ENCODE measurements around the gene RAMAC.
"Not testable (repeated sequence)": the region's sequence is repeated elsewhere in the genome, so short reads cannot be mapped to it uniquely, and the experiment has no call there.

The RAMAC gene

DNA sequence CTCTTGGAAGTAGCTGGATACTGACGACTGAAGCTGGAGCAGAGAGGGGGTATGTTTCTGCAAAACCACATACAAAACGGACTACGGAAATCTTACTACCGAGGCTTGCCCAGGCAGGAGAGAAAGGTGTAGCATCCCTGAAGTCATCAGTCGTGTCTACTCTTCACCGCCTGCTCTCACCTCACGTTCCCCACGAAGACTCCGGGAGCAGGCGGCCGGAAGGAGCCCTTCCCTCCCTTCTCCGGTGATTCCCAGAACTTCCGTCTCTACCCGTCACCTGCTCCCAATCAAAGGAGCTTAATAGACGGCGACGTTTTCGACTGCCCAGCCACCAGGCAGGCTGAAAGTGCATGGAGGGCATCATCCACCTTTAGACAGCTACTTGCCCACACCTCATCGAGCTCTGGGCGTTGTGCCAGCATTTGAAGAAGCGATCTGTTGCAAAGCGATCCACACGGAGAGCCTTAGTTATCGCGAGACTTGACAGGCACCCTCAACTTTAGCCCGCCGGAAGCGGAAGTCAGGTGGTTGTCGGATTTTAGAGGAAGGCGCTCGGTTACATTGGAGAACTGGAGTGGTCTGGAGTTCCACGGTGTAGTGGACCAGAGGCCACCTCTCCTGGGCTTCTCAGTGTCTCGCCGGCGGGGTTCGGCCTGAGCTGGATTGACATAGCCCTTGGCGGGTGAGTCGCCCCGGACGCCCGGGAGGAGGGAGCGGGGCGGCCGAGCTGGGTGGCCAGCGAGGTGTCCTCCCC is at the start of gene RAMAC:
Gene RAMAC, plus strand, starts transcription at position 523 of the 754 bp plus-strand sequence. CDS start 2,809 bp downstream, outside the sequence.
- peak; percentile 69 for DNase-seq (ENCODE audit: low read depth)

DNA sequence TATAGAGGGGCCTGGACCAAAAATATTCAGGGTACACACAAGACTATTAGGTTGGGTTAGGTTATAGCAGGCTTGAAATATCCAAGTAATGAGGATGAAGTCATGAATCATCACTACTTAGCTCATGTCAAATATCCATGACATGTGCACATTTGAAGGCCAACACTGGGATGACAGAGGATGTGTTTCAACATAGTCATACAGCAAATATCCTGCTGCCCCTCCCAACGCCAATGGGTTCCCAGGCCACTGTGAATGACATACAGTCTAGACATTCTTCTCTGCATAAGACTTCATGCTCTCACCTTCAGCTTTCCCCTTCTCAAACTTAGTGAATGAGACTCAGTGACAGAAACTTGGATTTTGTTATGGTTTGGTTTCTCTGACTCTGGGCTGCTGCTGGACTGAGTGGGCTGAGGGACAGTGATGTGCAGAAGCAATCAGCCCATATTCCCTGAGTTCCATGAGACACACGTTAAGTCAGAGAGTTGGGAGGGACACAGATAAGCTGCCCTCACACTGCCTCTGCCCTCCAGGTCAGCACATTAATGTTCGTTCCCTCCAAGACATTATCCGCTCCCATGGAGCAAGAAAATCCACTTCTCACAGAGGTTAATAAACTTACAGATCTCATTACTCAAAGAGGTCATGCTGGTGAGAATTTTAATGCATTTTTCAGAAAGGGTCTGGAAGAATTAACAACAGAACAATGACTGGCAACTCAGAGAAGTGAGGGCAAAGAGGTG is 48.9 kb upstream of the RAMAC start:
- DNase-seq (ENCODE audit: low read depth), result no peak

DNA sequence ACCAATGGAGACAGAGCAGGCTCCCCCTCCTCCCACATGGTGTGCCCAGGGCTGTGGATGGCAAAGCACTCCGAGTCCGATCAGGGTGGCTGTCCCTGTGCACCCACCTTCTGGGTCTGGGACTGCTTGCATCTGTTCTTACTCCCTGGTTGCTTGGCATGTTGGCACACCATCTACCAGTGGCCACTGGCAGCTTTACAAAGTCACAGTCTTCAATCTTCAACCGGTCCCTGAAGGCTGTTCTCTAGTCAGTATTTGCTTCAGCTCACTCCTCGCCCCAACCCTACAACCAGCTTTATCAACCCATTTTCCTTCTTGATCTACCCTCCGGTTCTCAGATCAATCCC is 48.3 kb upstream of the RAMAC start:
- DNase-seq (ENCODE audit: low read depth), result no peak

DNA sequence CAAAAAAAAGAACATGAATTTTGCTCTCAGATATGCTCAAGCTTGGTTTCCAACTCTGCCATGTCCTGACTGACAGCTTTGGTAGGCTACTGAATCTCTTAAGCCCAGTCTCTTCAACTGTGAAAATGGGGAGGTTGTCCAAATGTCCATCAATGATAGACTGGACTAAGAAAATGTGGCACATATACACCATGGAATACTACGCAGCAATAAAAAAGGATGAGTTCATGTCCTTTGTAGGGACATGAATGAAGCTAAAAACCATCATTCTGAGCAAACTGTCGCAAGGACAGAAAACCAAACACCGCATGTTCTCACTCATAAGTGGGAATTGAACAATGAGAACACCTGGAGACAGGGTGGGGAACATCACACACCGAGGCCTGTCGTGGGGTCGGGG is 46.3 kb upstream of the RAMAC start:
- not testable (repeated sequence) for DNase-seq (ENCODE audit: low read depth)

DNA sequence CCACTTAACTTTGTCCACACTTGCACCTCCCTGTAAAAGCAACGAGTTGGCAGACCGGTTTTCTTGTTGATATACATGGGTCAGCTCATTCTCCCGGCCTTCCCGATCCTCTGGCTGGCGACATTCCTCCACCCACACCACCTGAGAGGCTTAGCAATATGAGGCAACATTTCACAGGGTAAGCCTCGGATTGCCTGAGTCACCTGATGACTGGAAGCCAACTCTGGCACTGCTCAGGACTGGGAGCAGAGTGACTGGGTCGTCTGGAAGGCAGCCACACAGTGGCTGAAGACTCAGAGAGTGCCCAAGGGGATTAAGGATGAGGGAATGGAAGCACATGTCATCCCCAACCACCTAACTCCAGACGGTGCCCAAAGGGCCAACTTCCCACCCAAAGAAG is 43.3 kb upstream of the RAMAC start:
- no peak for DNase-seq (ENCODE audit: low read depth)

DNA sequence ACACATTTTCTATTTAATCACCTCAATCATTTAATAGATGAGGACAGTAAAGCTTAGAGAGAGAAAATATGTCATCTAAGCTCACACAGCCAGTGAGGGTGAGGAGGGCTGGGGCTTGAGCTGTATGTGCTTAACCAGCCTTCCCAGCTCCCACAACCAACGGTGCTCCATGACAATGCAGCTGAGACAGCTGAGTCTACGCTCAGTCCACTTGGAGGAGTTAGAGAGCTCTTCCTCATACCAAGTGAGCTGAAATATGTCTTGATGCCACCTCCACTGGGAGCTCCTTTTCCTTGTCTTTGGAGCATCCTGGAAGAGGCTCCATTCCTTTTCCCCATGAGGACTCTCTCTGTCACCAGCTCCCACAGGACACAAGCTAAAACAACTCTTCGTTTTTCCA is 42.8 kb upstream of the RAMAC start:
- DNase-seq (ENCODE audit: low read depth), result no peak

DNA sequence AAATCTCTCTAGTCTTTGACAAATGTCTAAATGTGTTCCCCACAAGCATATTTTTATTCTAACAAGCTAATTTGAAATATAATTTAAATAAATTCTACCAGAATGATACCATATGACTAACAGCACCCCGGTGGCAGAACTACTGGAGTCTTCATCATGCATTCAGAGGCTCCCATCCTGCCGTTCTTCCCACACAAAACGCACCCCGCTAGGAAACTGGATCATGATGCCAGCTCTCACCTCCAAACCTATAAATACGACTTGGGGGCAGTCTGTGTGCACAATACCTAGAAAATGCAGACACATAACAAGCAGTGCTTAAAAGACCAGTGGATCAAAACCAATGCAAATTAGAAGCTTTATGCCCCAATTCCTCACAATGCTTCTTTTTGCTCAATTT is 42.0 kb upstream of the RAMAC start:
- DNase-seq (ENCODE audit: low read depth), result no peak

DNA sequence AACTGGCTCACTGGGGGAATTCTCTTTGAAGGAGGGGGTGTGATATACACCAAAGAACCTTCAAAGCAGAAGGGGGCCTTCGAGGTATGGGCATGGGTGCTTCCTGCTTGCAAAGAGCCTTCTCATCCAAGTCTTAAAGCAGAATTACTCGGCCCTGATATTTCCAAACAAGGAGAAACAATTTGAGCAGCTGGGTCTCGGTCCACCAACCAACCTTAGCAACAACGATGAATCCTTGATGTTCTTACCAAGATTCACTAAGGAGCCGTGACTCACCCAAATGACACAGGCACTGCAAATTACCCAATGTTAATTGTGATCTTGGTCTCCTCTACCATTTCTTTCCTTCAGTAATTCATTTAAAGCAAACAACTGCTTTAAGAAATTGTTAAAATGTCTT is 41.2 kb upstream of the RAMAC start:
- DNase-seq (ENCODE audit: low read depth), result no peak

DNA sequence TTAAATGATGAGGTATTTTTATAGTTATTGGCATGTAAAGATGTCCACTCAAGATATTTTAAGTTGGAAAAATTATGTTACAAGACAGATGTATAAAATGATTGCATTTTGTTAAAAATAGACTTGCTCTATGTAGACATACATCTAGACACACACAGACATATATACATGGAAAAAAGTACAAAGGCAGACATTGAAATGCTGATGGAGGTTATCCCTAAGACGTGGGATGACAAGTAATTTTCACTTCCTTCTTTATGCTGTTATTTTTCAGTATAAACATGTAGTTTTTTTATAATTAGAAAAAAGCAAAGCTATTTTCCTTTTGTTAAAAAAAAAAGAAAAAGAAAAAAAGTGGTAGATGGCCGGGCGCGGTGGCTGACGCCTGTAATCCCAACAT is 40.7 kb upstream of the RAMAC start:
- no peak for DNase-seq (ENCODE audit: low read depth)

DNA sequence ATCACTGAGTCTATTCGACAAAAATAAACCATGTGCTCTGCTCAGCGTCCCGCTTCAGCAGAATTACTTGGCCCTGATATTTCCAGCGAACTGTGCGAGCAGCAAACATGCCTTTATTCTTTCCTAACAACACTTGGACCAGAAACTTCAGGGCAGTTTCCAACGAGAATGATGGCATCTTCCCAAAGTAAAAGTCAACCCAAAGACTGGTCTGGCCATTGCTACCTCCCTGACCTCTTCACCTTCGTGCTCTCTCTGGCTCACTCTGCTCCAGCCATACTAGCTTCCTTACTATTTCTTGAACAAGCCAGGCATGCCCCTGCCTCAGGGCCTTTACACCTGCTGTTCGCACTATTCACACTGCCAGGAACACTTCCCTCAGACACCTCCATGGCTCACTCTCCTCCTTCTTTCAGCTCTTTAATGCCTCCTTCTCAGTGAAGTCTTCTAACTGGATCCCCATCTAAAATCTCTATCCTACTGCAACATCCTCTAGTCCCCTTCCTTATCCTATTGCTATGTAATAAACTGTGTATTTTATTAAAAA is 39.8 kb upstream of the RAMAC start:
- no peak for DNase-seq (ENCODE audit: low read depth)

DNA sequence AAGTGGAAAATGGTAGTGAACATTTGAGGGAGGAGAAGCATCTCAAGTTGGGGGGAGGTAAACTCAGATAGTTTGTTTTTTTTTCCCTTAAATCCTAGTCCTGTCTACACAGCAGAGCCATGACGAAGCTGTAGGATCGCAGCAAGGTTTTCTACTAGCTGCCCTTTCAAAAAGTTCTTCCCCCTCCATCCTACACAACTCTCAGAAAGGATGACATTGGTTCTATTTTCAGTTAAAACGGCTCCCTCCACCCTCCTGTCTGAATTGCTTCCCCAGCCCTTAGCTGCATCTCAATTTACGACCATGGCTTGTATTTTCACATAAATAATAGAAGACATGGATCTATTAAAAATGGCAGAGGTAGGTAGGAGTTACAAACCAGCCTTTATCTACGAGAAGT is 35.7 kb upstream of the RAMAC start:
- no peak for DNase-seq (ENCODE audit: low read depth)

DNA sequence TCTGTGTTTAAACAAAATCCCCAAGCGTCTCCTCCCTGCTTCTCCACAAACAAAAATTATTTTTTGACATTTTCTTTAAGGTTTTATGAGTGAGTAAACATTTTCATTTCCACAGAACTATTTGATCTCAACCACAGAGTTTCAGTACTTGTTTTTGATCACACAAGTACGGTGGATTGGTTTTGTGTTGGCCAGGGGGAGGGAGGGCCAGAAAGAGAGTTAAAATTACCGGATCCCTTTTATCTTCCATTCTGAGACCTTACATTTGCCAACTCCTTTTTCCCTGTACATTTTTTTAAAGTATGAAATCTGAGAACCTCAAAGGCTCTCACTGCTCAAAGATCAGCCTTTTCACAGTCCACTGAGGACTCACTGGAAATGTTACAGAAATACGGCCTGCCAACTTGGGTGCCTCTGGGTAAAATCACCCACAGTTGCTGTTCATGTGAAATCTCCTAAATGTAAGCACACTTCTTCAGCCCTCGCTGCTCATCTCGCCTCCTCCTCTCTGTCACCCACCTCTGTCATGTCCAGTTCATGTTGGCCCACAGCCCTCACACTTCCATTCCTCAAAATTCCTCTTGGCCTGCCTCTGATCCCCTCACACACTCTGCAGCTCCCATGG is 35.2 kb upstream of the RAMAC start:
- DNase-seq (ENCODE audit: low read depth), result no peak

DNA sequence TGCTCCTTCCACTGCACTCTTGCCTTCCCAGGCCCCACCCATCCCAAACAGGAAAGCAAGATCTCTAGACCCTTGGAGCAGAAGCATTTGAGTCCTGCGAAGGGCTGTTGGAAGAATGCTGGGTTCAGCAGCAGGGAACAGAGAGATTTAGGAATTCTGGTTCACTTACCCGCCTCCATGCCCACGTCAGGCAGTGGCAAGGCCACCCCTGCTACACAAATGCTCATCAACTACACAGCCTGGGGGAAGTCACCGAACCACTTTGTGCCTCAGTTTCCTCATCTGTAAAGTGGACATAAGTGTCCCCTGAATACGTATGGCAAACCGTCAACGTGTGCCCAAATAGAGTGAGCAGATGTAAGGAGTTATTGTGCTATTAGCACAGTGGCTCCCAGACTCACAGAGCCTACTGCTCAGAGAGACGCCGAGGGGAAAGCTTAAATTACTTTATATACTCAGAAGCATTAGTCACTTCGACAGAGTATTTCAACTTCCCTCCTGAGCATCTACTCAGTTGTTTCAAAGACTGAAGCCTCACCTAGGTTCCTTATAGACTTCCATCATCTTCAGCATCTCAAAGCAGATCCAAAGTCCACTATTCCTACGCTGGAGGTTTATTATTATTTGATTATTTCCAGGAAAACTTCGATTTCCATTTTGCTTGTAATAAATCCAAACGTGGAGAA is 34.4 kb upstream of the RAMAC start:
- DNase-seq (ENCODE audit: low read depth), result no peak

DNA sequence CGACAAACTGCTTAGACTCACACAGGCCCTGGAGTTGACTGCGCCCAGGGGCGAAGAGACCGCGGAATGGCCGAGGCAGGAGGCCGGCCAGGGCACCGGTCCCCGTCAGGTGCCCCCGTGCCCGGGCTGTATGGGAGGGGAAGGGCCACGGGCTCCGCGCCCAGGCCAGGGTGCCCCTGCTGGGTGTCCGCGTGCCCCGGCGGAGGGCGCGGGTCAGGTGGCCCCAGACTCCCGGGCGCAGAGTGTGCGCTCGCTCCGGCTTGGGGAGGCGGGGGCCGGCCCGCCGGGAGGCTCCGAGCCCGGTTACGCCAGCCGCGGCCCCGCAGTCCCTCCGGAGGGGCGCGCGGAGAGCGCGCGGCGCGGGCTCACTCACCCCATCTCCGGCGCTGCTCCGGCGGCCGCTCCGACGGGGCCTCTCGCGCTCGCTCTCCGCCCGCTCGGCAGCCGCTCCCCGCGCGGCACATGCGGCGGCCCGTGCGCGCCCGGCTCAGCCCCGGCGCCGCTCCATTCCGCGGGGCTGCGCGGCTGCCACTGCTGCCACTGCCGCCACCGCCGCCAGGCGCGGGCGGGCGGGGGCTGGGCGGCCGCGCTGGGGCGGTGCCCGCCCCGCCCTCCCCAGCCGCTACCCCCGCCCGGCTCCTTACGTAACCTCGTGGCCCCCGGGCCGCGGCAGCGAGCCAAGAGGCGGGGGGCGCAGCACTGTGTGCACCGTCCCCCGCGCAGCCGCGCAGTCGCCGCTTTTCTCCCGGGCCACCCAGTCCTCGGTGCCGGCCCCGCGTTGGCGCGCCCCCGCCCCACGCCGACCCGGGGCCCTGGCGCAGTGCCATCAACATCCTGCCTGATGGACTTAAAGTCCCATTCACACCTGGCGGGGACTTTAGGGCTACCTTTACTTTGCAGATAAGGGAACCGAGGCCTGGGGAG is 33.6 kb upstream of the RAMAC start, which contains the start of gene HOMER2:
Gene HOMER2, minus strand, starts transcription at position 563 of the 924 bp plus-strand sequence. Its CDS starts 185 bp downstream, at position 378.
- DNase-seq (ENCODE audit: low read depth), result no peak

DNA sequence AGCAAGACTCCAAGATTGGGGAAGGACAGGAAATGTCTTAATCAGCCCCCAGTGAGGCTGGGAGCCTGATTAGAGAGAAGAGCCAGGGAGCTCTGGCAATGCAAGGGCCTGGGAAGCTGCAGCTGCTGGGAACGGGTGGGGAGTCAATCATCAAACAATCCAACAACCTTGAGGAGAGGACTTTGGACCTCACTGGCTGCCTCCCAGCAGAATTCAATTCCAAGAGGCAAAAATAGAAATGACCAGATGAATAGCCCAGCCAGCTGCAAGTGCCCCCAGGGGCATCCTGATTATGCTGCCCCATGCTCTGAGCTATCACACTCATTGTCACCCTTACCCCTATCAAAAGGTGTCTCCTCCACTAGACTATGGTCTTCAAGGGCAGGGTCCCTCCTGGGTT is 27.4 kb upstream of the RAMAC start:
- no peak for DNase-seq (ENCODE audit: low read depth)

DNA sequence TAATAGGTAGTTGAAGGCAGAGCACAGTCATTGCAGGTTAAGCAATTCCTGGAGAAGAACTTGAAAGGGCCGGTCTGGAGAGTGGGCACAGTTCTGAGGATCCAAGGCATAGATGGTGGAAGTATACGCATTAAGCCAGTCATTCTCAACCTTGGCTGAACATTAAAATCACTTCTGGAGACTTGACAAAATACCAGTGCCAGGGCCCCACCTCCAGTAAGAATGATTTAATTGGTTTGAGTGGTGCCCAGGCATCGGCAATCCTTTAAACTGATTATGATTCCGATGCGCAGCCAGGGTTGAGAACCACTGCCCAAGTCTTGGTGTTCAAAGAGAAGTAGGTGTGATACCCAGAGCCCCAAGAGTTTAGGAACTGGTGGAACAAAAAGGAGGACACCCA is 26.6 kb upstream of the RAMAC start:
- DNase-seq (ENCODE audit: low read depth), result no peak

DNA sequence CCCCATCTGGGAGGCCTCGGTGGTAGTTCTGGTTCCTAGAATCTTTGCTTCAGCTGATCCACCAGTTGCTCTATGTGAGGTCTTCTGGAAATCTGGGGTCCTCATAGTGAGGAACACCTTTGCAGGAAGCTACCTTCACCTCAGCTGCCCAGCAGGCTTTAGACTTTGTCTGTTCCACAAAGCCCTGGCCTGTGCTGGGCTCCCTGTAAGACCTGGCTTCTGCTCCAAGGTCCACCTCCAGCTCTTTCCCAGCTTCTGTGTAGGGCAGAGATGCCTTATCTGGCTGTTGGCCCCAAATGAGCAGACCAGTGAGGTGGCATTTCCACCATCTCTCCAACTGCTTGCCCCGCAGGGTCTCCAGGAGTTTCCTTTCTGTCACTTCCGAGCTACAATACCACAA is 25.2 kb upstream of the RAMAC start:
- no peak for DNase-seq (ENCODE audit: low read depth)

DNA sequence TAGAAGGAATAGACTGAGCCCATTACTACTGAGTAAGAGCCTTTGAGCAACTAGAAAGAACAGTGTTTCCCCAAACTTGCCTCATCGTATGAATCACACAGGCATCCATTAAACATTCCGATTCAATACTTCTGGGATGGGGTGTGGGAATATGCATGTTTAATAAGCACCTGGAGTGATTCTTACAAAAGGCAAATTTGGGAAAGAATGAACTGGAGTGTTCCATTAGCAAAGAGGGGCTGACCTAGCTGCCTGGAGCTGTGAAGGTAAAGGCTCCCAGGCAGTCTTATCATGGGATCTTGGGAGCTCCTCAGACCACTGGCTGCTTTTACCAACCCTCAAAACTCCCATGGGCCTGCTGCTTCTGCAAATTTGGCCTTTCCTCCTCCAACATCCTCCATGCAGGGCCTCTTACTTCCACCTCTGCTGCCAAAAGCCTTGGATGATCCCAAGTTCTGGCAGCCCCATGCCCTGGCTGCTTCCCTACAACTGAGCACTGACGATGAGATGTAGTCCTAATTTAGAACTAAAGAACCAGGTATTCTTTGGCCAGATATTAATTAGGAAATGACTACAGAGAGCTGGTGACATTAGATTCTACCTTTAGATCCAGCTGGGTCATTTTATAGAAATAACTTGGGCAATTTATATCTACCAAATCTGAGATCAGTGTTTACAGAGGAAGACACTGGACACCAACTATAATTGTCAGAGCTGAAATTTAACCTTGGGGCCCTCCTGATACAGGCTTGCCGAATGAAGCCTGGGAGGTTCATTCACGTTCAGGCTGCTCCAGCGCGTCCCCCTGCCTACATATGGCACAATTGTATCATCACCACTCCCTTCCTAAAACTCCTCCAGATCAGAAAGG is 22.3 kb upstream of the RAMAC start:
- DNase-seq (ENCODE audit: low read depth), result no peak

DNA sequence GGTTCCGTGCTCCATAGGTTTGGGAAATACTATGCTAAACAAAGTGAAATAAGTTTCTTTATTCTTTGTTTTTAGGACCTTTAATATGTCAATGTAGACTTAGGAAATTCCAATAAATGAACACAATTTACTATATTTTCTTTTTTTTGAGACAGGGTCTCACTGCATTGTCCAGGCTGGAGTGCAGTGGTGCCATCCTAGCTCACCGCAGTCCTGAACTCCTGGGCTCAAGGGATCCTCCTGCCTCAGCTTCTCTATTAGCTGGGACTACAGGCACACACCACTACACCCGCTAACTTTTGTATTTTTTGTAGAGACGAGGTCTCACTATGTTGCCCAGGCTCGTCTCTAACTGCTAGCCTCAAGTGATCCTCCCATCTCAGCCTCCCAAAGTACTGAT is 21.1 kb upstream of the RAMAC start:
- DNase-seq (ENCODE audit: low read depth), result no peak

DNA sequence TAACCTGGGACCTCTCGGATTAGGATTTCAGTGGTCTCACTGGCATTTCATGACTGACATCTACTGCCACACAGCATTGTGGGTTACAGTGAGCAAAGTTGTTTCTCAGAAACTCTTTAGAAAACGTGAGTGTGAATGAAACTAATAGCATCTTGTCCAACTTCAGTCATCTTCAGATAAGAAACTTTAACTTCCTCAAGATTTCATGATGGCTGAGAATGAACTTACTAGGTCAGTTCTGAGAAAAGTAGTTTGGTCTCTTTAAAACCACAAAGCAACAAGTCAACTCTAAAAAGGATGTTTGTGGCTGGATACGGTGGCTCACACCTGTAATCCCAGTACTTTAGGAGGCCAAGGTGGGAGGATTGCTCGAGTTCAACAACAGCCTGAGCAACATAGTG is 19.3 kb upstream of the RAMAC start:
- DNase-seq (ENCODE audit: low read depth), result no peak

All from stimulated activated CD8-positive, alpha-beta memory T cell treated with anti-CD3 and anti-CD28 coated beads, Interleukin-15, amount 100 ng/mL, for 24 hours (primary cell).